Neural cell (in vitro differentiated cells): Measurements from ENCODE around the gene CNP.

Source experiments
- CTCF ChIP-seq: fragments of 450-650 bp; IDR thresholded peaks from 2 replicates; pipeline ENCODE4 v1.5.1; 2014; ENCODE audit warnings: antibody characterized with exemption, mild to moderate bottlenecking, moderate library complexity; ENCODE audit not compliant: poor library complexity, severe bottlenecking
- EZH2 ChIP-seq: fragments of 200-600, 300-800 bp; shearing (Covaris generic), sonication (generic); IDR thresholded peaks from 2 replicates; pipeline ENCODE4 v1.6.1; 2014; ENCODE audit warnings: antibody characterized with exemption, low read length, borderline replicate concordance, mild to moderate bottlenecking; ENCODE audit not compliant: insufficient read depth, poor library complexity, severe bottlenecking
- POLR2AphosphoS5 ChIP-seq: IDR thresholded peaks from 2 replicates; pipeline ENCODE4 v1.6.1; 2012

- no peak for TF ChIP-seq POLR2AphosphoS5
- peak; percentile 7 for TF ChIP-seq CTCF
- TF ChIP-seq EZH2: no peak
Observed at GRCh38 chr17:41917679-41918313, 48.8 kb upstream of the CNP start.
